GM18858 (cell line): ENCODE measurements around the gene DBX2.
"Not testable (repeated sequence)": the region's sequence is repeated elsewhere in the genome, so short reads cannot be mapped to it uniquely, and the experiment has no call there.

Experiments
- ATAC-seq: cut with Tn5 transposase; IDR thresholded peaks from one replicate; pipeline ENCODE4 v1.9.1; 2021; ENCODE audit not compliant: unreplicated experiment

The DBX2 gene

GRCh38 chr12:45012749-45013148 is 38.1 kb downstream of the DBX2 start:
- no peak for ATAC-seq

GRCh38 chr12:45010059-45010458 is 40.8 kb downstream of the DBX2 start:
- no peak for ATAC-seq

- ATAC-seq, result no peak
Measured at GRCh38 chr12:45008211-45008610, 42.7 kb downstream of the DBX2 start.

DNA sequence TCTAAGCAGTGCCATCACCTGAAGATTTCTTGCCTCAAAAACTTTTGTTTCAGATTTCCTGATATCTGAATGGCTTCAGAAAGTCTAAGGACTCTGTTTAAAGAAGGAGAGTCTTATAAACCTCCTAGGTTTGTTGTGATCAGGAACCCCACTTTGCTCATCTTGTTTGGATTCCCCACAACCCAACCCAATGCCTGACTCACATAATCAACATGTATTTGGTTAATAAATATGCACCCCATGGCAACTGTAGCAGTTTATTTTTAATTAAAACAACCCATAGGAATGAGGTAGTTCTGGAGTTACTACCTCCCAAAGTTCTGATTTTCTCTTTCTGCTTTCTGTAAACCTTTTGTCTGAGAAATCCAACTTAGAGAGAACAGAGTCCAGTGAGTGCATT is 51.5 kb downstream of the DBX2 start:
- no peak for ATAC-seq

GRCh38 chr12:44993161-44993560 is 57.7 kb downstream of the DBX2 start:
- no peak for ATAC-seq

- not testable (repeated sequence) for ATAC-seq
Measured at GRCh38 chr12:44984863-44985262, 66.0 kb downstream of the DBX2 start.

DNA sequence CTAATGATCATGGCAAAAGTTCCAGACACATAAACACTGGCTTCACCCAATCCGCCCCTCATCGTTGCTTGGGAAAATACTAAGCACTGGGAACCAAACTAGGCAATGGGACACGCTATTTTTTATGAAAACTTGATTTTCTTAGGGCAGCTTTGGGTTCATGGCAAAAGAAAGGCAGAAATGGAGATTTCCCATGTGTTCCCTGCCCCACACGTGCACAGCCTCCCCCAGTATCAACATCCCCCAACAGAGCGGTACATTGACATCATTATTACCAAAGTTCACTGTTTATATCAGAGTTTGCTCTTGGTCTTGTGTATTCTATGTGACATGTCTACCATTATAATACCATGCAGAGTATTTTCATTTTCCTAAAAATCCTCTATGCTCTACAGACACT is 71.0 kb downstream of the DBX2 start:
- ATAC-seq, result no peak

GRCh38 chr12:44976246-44976645 is 74.7 kb downstream of the DBX2 start:
- no peak for ATAC-seq

GRCh38 chr12:44972746-44973421 is 78.0 kb downstream of the DBX2 start:
- no peak for ATAC-seq

GRCh38 chr12:44968965-44969364 is 81.9 kb downstream of the DBX2 start:
- ATAC-seq, result no peak
